ENCODE measurements around the gene RPS15. TPM values are rescaled to one million over a fixed set of nuclear protein-coding genes. Genes with fewer than 3 reads are reported as not detected.

Gene RPS15
- 533 TPM for total RNA-seq

DNA sequence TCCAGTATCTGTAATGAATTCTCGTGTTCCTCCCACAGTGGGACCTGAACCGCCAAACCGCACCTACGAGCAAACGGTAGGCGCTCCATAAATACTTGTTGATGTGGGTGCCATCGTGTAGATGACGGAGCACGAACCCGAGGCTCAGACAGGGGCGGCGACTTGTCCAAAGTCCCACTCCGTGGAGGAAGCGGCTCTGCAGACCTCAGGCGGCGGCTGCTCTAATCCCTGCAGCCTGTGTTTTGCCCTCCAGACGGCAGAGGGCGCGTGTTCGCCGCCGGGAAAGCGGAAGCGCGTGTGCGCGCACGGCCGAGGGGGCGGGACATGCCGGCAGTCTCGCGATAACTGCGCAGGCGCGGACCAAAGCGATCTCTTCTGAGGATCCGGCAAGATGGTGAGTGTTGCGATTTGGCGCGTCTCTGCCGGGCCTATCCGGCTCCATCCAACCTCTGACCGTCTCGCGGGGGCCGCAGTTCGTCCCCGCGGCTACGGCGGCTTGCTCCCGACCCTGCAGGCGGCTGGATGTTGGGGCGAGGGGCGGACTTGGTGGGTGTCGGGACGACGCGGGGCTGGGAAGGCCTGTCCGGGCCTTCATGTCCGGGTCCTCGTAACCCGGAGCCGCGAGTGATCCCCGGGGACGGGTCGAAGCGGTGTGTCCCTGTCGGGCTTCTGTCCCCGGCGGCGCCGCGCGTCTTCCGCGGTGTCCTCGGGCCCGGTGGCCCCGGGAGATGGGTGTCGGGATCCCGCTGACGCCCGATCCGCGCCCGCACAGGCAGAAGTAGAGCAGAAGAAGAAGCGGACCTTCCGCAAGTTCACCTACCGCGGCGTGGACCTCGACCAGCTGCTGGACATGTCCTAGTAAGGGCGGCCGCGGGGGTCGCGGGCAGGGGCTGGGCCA, at the start of gene RPS15:
RPS15 (plus strand) TSS at position 362 of the 898 bp plus-strand sequence; CDS start at position 392, 30 bp downstream.
- peak; percentile 98 for DNase-seq

DNA sequence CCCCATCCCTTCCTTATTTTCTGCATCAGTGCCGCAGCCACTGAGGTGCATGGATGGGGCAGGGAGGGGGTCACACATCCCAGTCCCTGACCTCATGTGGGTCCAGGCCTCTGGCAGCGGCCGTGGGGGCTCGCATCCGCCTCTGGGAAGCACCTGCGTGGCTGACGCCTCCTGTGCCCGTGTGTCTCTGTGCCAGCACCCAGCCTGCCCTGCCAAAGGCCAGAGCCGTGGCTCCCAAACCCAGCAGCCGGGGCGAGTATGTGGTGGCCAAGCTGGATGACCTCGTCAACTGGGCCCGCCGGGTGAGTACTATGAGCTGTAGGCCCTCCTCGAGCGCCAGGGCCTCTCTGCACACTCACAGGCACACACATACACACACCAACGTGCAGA, 49.6 kb upstream of the RPS15 start:
- DNase-seq: no peak

DNA sequence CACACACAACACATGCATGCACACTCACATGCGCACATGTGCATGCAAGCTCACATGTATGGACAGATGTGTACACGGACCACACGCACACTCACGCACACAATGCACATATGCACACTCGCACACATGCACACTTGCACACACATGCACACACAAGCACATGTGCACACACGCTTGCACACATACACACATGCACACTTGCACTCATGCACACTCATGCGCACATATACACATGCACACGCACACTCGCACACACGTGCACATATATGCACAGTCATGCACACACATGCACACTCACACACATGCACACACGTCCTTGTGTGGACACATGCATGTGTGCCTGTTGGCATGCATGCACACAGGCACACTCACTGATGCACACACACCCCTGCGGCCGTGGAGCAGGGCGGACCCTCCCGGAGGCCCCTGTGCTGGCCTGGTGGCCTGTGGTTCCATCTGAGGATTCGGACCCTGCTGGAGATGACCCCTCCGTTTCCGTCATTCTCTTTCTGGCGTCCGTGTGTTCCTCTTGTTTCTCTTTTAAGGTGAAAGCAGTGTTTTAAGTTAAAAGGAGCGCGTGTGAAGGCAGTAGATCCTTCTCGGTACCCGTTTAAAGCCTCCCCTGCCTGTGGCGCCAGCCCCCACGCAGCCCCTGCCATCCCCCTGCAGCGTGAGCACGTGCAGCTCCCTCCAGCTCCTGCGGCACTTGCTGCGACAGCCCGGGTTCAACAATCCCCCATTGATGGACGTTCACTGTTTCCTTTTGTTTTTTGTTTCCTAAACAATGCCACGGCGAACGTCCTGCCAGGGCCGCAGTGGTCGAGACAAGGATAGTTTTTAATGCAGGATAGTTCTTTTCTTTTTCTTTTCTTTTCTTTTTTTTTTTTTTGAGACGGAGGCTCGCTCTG, 48.9 kb upstream of the RPS15 start:
- DNase-seq: no peak

DNA sequence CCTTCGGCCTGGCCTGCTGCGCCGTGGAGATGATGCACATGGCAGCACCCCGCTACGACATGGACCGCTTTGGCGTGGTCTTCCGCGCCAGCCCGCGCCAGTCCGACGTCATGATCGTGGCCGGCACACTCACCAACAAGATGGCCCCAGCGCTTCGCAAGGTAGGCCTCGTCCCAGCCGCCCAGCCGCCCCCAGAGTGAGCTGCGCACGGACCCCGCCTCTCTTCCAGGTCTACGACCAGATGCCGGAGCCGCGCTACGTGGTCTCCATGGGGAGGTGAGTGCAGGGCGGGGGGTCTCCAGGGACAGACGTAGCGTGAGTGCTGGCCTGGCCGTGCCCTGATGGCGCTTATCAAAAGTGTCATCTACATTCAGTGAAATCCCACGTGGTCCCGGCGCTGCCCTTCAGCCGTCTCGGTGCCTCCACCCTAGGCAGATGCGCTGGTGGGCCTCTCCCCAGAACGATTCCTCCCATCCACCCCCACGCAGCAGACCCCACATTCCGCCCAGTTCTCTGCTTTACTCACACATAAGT, 47.2 kb upstream of the RPS15 start:
- DNase-seq: no peak

DNA sequence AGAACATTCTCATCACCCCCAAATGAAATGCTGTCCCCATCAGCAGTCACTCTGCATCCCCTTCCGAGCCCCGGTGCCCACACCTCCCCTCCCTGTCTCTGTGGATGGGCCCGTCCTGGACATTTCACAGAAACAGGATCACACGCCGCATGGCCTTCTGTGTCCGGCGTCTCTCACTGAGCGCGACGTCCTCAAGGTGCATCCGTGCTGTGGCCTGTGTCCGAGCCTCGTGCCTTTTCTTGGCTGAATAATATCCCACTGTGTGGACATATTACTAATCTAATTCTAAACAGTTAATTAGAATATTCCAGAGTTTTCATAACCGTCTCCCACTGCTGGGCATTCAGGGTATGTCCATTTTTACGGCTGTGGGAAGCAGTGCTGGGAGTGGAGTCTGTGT, 45.8 kb upstream of the RPS15 start:
- DNase-seq: no peak

DNA sequence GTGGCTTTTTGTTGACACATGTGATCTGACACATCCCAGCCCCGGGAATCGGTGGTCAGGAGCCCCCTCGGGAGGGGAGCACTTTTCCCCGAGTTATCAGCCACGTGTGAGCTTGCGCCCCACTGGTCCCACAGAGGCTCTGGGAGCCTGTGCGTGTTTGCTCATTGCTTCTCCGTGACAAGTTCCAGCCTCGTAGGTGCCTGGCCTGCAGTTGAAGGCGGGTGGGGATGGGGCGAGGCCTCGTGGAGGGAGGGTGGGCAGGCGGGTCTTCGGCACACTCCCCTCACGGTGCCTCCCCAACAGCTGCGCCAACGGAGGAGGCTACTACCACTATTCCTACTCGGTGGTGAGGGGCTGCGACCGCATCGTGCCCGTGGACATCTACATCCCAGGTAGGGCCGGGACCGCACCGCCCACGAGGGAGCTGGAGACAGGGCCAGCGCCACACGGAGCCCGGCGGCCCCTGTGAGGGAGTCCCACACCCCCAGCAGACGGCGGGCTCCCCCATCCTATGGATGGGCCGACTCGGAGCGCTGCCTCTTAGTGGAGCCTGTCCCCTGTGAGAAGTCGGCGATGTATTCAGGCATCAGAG, 45.2 kb upstream of the RPS15 start:
- DNase-seq: no peak

DNA sequence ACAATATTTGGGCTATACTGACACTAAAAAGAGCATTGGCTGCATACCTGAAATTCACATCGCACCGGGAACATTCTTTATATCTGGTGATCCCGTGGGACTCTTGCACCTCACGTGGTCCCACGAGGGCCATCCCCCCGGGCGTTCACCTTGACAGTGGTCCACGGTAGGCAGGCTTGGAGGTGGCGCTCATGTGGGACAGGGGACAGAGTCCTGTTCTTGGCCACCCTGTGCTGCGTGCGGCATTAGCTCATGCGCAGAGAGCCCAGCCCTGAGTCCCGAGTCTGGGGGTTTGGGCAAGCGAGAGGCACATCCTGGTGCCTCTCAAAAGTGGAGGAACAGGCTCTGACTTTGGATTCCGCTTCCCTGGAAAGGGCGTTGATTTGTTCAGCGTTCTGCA, 44.4 kb upstream of the RPS15 start:
- no peak for DNase-seq

DNA sequence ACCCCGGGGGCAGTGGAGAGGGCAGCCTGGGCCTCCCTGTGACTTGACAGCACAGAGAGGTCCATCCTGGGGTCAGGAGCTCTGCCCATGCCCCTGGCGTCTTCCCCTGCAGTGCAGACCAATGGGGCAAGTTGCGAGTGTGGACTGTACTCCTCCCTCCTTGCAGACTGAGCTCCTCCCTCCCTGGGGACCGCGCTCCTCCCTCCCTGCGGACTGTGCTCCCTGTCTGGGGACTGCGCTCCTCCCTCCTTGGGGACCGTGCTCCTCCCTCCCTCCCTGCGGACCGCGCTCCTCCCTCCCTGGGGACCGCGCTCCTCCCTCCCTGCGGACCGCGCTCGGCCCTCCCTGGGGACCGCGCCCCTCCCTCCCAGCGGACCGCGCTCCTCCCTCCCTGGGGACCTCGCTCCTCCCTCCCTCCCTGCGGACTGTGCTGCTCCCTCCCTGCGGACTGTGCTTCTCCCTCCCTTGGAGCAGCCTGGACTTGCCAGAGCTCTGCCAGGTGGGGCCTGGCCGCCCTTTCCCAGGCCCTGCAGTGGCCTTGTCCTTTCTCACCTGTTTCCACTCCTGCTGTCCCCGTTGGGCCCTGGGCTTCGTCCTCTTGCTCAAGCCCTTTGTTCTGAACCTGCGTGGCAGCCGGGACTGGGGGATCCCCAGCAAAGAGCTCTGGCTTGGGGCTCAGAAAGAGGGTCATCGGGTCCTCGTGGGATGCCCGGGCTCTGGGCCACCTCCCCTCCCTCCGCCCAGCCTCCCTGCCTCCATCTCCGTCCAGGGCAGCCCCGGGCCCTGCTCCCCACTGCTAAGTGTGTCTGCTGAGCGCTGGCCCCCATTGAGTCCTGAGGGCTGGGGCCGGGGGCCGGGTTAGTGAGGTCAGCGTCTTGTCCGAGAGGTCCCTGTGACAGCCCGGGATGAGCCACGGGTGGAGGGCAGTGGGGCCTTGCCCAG, 43.7 kb upstream of the RPS15 start:
- no peak for DNase-seq

DNA sequence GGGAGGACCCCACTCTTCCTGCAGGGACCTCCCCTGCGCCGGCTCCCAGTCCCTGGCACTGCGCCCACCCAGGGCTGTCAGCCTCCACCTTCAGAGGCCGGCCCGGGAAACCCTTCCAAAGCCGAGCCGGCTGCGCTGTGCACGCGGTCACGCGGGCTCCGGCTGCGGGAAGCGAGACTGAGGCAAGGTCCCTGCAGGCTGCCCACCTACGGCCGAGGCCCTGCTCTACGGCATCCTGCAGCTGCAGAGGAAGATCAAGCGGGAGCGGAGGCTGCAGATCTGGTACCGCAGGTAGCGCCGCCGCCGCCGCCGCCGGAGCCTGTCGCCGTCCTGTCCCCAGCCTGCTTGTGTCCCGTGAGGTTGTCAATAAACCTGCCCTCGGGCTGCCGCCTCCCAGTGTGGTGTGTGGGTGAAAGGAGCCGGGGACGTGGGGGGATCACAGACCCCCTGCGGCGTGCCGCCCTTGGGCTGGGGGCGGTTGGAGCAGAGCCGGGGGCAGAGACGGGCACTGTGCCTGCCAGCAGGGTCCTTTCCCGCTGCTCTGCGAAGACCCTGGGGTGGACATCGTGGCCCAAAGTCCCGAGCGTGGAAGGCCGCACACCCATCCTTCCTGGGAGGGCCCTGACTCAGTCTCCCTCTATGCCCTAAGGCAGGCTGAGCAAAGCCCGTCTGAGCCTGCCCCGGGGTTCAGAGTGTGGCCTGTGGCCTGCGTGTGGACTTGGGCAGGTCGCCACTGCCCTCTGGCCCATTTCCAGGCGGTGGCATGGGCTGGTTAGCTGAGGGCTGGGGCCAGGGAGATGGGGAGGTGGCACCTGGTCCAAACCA, 42.8 kb upstream of the RPS15 start:
- DNase-seq: no peak

DNA sequence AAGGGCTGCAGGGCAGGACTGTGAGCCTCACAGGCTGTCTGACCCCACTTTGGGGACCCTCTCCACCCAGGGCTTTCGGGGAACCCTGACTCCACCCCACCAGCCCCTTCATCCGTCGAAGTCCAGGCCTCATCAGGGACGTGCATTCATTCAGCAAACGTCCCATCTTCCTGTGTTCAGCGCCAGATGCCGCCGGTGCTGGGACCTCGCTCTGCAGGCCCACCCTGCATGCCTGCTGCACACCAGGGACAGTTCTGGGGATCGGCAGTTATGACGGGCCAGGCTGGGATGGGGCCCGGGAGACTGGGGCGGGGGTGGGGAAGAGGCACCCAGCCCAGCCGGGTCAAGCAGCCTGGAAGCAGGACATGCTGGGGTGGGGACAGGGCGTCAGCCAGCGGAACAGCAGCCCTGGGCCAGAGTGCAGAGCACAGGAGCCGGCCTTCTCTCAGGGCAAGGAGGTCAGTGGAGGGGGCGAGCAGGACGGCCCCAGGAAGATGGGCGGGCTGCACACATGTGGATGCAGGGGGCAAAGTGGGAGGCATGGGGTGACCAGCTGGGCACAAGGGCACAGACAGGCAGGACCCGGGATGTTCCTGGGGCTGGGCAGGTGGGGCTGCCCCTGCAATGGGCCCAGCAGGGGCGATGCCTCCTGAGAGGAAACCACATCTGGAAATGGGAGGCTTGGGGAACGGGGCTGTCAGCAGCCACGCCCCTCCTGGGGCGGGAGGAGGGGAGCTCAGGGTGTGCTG, 42.0 kb upstream of the RPS15 start:
- DNase-seq: no peak

DNA sequence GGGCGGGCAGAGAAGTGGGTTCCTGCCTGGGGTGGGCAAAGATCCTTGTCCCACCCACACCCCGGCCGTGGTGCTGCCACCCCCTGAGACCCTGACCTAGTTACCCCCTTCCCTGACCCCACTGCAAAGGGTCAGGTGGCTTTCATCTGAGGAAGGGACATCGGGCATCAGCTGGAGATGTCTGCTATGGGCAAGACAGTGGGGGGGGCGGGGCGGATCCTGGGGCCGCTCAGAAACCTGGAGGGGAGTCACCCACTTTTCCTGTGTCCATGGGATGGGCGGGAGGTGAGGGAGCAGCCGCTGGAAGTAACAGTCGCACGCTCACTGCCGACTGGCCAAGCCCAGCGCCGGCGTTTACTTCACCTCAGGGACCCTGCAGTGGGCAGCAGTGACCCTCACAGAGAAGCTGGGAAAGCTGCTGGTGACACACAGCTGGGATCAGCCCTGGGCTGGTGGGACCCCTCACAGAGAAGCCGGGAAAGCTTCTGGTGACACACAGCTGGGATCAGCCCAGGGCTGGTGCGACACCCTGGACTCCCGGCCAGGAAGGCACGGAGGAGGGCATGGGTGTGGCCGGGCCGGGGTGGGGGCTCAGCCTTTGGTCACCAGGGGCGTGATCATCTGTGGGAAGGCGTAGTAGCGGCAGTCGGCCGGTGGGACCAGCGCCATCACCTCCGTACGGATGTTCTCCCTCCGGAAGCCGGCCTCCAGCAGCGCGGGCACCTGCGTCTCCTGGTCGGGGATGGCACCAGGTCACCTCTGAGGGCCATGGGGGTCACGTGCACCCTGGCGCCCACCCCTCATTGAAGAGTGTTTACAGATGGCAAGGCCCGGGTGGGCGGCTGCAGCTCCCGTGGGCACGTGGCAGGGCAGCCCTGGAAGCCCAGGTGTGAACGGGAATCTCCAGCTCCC, 41.2 kb upstream of the RPS15 start:
- DNase-seq: no peak

DNA sequence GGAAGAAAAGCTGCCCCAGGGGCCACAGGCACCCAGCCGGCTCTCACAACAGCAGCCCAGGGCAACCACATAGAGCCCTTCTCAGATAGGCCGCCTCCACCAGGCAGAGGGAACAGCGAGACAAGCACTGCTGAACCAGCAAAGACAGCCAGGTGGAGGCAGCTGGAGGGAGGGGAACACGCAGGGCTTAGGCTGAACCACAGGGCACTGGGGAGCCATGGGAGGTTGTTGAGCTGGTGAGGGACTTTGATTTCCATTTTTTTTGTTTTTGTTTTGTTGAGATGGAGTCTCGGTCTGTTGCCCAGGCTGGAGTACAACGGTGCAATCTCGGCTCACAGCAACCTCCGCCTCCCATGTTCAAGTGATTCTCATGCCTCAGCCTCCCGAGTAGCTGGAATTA, 40.4 kb upstream of the RPS15 start:
- DNase-seq: no peak

DNA sequence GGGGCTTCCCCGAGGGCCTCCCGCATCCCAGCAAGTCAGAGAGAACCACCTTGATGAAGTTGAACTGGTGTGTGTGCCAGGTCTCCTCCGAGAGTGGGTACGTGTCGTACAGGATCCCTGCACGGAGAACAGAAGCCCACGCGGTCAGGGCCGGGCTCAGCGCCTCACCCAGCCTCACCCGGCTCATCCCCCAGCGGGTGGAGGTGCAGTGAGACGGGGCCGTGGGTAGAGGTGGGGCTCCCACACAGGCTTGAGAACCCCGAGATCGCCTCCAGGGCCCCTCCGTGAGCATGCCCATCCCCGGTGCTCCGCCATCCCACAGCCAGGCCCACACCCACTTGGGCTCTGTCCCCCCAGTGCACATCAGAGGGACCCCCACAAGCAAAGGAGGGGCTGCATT, 39.1 kb upstream of the RPS15 start:
- DNase-seq: no peak

DNA sequence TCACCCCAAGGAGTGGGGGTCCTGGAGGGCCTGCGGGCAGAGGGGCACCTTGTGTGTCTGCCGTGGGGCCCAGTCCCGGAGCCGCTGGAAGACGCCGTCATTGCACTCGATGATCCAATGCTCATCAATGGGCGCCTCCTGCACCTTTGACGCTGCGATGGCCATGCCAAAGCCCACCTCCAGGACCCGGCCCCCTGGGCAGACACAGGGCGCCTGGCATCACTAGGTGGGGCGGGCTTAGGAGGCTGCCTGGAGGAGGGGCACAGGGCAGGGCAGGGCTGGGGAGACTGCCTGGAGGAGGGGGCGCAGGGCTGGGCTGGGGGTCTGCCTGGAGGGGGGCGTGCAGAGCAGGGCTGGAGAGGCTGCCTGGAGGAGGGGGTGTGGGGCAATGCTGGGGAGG, 38.5 kb upstream of the RPS15 start:
- no peak for DNase-seq

DNA sequence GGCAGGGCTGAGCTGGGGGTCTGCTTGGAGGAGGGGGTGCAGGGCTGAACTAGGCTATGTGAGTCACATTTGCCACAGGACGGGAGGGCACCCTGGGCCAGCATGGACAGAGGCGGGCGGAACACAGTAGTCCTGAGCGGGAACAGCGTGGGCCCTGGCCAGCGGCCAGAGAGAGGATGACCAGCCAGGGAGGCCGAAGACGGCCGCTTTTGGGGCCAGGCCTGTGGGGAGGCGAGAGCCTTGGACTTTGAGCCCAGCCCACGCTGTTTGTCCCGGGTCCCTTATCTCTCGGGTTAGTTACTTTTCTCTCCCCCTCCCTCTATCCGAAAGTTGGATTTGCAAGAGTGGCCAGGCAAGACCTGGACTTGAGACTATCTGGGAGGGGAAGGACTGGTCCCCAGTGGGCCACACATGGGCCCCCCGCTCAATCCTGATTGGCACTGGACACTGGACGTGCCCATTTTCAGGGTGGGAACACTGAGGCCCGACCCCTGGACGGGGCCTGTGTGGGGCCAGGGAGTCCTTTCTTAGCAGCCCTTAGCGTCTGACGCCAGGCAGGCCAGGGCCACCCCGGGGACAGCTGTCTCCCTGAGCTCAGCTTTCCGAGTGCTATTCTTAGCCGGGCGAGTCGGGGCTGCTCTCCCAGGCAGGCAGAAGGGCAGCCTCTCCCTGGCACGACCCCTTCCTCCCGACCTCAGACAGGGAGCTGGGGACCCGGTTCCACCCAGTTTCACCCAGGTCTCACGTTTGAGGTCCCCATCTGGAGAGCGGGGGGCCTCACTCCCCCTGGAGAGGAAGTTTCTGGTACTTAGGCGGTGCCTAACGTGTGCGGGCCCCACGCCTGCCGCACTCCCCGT, 37.7 kb upstream of the RPS15 start:
- no peak for DNase-seq

DNA sequence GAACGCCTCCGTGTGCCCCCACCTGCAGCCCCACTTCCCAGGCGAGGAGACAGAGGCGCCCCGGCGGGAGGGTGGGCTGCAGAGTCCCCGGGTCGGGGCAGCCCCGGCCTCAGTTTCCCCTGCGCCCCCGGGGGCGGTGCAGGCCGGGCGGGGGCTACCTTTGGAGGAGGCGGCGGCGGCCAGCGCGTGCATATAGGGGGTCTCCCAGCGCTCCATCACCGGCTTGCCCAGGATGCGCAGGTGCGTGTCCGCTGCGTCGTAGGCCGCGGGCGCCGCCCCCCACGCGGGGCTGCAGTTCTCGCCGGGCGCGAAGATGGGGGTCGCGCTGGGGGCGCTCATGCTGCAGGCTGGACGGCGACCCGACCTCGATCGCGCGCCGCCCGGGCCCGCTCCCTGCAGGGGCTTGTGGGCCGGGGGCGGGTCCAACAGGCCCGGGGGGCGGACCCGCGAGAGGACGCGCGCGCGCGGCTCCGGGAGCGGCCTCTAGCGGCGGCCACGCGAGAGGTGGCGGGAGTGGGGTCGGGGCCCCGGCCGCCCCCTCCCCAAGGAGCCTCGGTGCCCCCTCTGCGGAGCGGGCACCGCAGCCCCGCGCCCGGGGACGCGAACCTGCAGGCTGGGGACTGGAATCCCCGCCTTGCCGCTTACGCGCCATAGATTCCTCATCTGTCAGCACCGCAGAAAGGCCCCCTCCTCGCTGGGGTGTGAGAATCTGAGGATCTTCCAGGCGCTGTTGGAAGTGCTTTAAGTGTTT, 36.9 kb upstream of the RPS15 start, which contains the start of gene GAMT:
GAMT (minus strand) TSS at position 405 of the 751 bp plus-strand sequence; CDS start at position 339, 66 bp downstream.
- no peak for DNase-seq

DNA sequence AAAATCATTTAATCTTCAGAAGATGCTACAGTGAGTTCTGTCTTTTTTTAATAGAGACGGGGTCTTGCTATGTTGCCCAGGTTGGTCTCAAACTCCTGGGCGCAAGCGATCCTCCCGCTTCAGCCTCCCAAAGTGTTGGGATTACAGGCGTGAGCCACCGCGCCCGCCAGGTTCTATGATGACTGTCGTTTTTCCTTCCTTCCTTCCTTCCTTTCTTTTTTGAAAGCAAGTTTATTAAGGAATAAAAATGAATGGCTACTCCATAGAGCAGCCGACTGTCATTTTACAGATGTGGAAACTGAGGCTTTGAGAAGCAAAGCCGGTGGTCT, 36.3 kb upstream of the RPS15 start:
- no peak for DNase-seq

All from skin of body (tissue), 2 donors.